ENCODE measurements around the gene STXBP1.

STXBP1 gene

GRCh38 chr9:127664678-127665507 is 52.8 kb downstream of the STXBP1 start:
- no peak for DNase-seq (ENCODE audit: low read depth)
- no peak overlapping the region for H3K4me3 ChIP-seq (replicated peaks; ENCODE audit: low read depth, low read length)
- TF ChIP-seq CTCF (IDR thresholded peaks at IDR 0.05; ENCODE audit: low read length, missing control alignments), result no peak

GRCh38 chr9:127667127-127667844 is 55.2 kb downstream of the STXBP1 start:
- no peak for TF ChIP-seq CTCF (IDR thresholded peaks at IDR 0.05; ENCODE audit: low read length, missing control alignments)
- DNase-seq (ENCODE audit: low read depth), result no peak
- H3K4me3 ChIP-seq (replicated peaks; ENCODE audit: low read depth, low read length), result no peak overlapping the region

GRCh38 chr9:127667906-127668305 is 55.8 kb downstream of the STXBP1 start:
- DNase-seq (ENCODE audit: low read depth), result no peak
- TF ChIP-seq CTCF (IDR thresholded peaks at IDR 0.05; ENCODE audit: low read length, missing control alignments), result no peak
- no peak overlapping the region for H3K4me3 ChIP-seq (replicated peaks; ENCODE audit: low read depth, low read length)

GRCh38 chr9:127673234-127673633 is 61.2 kb downstream of the STXBP1 start:
- TF ChIP-seq CTCF (IDR thresholded peaks at IDR 0.05; ENCODE audit: low read length, missing control alignments), result no peak
- H3K4me3 ChIP-seq (replicated peaks; ENCODE audit: low read depth, low read length), result no peak overlapping the region
- no peak for DNase-seq (ENCODE audit: low read depth)

GRCh38 chr9:127676638-127677037 is 64.6 kb downstream of the STXBP1 start:
- H3K4me3 ChIP-seq (replicated peaks; ENCODE audit: low read depth, low read length), result no peak overlapping the region
- TF ChIP-seq CTCF (IDR thresholded peaks at IDR 0.05; ENCODE audit: low read length, missing control alignments), result no peak
- peak; percentile 36 for DNase-seq (ENCODE audit: low read depth)

GRCh38 chr9:127679506-127679905 is 67.4 kb downstream of the STXBP1 start:
- DNase-seq (ENCODE audit: low read depth), result no peak
- H3K4me3 ChIP-seq (replicated peaks; ENCODE audit: low read depth, low read length), result no peak overlapping the region
- TF ChIP-seq CTCF (IDR thresholded peaks at IDR 0.05; ENCODE audit: low read length, missing control alignments), result no peak

Measured in fibroblast of pulmonary artery (primary cell).